Hepatocyte (in vitro differentiated cells): ENCODE measurements around the gene COMMD3.

Source experiments
- EZH2 ChIP-seq: fragments of 200-600 bp; sonication (generic); IDR thresholded peaks from 2 replicates; pipeline ENCODE4 v1.6.1; 2016; ENCODE audit warnings: antibody characterized with exemption, mild to moderate bottlenecking, borderline replicate concordance
- TF ChIP-seq, protein P1 (sequence below): fragments of 200-600 bp; sonication (generic); IDR thresholded peaks from 2 replicates; pipeline ENCODE4 v1.5.1; 2016; ENCODE audit warnings: antibody characterized with exemption, mild to moderate bottlenecking; ENCODE audit not compliant: poor library complexity

DNA sequence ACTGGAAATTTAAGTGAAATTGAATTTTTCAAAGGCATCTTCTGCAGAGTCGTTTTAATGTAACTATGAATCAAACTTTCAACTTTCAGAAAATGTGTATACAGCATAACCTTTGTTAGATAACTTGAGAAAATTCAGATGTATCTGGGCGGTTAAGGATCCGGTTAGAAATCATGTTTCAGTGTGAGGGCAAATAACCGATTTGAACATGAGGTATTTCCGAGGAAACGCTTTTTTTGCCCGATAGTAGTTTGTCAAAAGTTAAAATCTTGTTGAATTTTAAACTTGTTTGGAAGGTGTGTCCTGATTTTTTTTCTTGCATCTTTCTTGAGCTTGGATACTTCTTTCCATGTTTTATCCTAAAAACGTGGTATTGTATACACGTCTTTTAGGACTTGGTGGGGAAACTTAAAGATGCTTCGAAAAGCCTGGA lies 3.4 kb downstream of the COMMD3 start:
- no peak for TF ChIP-seq EZH2
- TF ChIP-seq, protein P1, sequence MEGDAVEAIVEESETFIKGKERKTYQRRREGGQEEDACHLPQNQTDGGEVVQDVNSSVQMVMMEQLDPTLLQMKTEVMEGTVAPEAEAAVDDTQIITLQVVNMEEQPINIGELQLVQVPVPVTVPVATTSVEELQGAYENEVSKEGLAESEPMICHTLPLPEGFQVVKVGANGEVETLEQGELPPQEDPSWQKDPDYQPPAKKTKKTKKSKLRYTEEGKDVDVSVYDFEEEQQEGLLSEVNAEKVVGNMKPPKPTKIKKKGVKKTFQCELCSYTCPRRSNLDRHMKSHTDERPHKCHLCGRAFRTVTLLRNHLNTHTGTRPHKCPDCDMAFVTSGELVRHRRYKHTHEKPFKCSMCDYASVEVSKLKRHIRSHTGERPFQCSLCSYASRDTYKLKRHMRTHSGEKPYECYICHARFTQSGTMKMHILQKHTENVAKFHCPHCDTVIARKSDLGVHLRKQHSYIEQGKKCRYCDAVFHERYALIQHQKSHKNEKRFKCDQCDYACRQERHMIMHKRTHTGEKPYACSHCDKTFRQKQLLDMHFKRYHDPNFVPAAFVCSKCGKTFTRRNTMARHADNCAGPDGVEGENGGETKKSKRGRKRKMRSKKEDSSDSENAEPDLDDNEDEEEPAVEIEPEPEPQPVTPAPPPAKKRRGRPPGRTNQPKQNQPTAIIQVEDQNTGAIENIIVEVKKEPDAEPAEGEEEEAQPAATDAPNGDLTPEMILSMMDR = no peak
